Smooth muscle cell of the brain vasculature (primary cell): ENCODE results near the gene RREB1.
"Not testable (repeated sequence)": the region's sequence is repeated elsewhere in the genome, so short reads cannot be mapped to it uniquely, and the experiment has no call there.

Experiments
- DNase-seq: peaks from one replicate; pipeline ENCODE4 v3.0.0-alpha.2; 2012; ENCODE audit warnings: low read depth, low spot score

Gene RREB1

DNA sequence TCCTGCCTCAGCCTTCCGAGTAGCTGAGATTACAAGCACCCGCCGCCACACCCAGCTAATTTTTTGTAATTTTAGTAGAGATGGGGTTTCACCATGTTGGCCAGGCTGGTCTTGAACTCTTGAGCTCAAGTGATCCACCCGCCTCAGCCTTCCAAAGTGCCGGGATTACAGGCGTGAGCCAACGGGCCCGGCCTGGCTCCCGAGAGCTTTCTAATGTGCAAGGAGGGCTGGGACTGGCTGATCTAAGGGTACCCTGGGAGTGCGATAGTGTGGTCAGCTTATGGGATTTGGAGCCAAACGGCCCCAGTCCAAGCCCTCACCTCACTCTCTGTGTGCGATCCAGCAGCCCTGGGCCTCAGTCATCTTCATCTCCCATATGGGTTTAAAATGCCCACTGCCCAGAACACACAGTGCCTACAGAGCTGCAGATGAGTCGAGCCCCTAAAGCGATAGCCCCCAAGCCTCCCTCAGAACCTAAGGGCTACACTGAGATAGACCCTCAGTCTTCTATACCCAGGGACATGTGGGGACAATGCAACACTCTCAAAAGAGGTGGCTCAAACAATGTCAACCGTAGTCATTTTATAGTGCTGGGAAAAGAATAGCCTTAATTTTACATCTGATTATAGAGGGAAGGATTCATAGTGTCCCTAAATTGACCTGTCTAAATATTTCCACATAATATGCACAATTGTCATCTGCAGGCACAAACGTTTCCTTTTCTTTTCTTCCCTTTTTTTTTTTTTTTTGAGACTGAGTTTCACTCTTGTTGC lies 155.2 kb downstream of the RREB1 start:
- DNase-seq = no peak

DNA sequence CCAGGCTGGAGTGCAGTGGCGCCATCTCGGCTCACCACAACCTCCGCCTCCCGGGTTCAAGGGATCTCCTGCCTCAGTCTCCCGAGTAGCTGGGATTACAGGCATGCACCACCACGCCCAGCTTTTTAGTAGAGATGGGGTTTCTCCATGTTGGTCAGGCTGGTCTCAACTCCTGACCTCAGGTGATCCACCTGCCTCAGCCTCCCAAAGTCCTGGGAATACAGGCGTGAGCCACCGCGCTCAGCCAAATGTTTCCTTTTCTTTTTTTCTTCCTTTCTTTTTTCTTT lies 155.7 kb downstream of the RREB1 start:
- DNase-seq = not testable (repeated sequence)

DNA sequence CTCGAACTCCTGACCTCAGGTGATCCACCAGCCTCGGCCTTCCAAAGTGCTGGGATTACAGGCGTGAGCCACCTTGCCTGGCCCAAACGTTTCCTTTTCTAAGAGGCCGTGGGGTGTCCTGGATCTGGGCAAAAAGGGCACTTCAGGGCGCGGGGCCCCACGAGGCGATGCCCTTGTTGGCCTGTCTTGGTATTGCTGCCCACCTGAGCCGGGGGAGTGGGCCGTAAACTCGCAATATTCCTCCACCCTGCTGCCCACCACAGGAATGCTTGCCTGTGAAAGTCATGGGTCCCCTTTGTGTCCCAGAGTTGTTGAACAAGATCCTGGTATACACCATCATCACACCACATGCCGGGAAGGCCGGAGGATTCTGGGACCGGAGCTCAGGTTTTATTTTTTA lies 156.3 kb downstream of the RREB1 start:
- DNase-seq = no peak

DNA sequence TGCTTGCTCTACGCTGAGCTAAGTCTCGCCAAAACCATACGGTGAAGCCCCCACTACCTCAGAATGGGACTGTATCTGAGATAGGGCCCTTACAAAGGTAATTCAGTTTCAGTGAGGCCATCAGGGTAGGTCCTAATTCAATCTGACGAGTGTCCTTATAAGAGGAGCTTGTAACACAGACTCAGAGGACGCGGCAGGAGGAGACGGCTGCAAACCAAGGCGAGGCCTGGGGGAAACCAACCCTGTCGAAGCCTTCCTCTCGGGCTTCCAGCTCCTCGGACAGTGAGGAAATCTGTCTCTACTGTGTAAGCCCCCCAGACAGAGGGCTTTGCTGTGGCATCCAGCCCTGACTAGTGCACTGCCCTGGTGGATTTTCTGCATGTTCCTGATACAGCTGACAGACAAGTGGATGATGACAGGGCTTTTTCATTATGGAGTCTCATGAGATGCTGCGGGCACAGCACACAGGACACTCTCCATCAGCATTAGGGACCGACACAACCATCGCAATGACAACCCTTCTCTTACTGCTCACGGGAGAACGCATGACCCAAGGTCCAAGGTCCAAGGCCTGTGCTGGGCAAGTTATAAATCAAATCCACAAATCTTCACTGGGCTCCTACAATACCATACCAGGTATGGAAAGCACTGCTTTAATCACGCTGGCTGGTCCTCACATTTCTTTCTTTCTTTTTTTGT lies 157.1 kb downstream of the RREB1 start:
- no peak for DNase-seq

GRCh38 chr6:7265385-7265726 lies 157.6 kb downstream of the RREB1 start:
- DNase-seq = not testable (repeated sequence)

DNA sequence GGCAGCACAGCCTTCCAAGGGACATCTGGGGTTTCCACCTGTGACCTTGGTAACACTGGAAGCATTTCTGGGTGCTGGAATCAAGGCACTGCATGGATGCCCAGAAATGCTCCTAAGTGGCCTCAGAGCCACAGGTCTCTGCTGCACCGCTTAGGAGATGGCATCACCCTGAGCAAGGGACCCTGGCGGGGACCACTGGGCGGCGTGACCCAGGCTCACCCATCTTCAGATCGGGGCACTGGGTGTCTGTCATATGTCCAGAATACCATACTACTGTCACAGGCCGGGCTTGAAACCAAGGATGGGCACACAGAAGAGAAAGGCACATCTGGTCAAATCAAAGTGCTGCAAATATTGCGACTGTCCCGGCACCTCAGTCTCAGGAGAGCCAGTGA lies 159.3 kb downstream of the RREB1 start:
- DNase-seq = no peak

GRCh38 chr6:7267466-7268091 lies 159.8 kb downstream of the RREB1 start:
- DNase-seq = peak; percentile 82

GRCh38 chr6:7268362-7268761 lies 160.6 kb downstream of the RREB1 start:
- no peak for DNase-seq

DNA sequence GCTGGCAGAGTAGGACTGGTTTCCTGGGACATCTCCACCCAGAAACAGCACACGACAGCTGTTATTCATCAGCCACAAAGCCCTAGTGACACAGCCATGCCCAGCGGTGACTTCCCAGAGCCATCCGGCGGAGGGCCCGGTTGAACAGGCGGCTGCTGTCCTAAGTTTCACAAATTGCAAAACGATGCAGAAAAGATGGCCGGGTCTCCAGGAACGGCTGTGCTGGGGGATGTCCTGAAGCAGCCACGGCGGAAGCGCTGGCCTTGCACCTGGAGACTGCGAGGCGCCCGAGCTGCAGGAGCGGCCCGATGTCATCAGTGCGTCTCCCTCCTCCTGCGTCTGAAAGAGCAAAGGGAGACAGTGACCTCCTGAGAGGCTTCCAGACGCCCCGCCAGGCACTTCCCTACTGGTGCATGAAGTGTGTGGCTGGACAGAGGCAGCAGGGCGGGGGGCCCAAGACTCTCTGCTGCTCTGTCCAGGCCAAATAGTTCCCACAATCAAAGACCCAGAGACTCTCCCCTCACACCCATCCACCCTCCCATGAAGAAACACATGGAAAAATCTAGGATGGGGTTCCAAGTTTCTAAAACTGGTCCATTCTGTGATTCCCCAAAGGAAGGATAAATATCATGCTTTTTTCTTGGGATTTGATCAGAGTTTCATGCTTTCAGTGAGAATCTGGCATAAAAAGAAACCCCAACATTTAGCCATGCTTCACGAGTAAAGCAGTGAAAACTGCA lies 161.2 kb downstream of the RREB1 start:
- DNase-seq = no peak

GRCh38 chr6:7269816-7270215 lies 162.1 kb downstream of the RREB1 start:
- no peak for DNase-seq

DNA sequence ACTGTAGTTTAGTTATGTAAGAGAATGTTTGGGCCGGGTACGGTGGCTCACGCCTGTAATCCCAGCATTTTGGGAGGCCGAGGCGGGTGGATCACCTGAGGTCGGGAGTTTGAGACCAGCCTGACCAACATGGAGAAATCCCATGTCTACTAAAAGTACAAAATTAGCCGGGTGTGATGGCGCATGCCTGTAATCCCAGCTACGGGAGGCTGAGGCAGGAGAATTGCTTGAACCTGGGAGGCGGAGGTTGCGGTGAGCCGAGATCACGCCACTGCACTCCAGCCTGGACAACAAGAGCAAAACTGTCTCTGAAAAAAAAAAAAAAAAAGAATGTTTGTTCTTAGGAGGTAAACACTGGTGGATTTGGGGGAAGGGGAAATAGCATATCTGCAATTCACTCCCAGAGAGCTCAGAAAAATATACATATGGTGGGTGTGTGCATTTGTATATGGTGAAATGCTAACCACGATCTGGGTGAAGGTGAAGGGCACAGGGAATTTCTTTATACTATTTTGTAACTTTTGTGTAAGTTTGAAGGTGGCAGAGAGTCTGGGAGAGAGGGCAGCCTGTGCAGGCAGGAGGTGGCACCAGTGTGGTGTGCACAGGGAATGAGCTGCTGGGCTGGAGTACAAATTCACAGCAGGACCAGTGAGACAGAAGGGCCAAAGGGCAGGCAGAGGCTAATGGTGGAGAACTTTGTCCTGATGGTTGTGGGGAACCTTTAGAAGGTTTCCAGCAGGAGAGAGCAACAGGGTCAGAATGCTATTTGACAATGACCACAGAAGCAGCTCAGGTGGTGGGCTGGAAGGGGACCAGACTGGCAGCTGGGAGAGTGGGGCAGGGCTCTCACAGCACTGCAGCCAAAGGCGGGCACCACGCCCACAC lies 162.8 kb downstream of the RREB1 start:
- no peak for DNase-seq

- no peak for DNase-seq
These were observed 163.4 kb downstream of the RREB1 start for GRCh38 chr6:7271205-7271534.

- DNase-seq = no peak
These were observed 165.9 kb downstream of the RREB1 start for GRCh38 chr6:7273709-7274108.

- DNase-seq = not testable (repeated sequence)
These were observed 166.8 kb downstream of the RREB1 start for GRCh38 chr6:7274525-7274924.

DNA sequence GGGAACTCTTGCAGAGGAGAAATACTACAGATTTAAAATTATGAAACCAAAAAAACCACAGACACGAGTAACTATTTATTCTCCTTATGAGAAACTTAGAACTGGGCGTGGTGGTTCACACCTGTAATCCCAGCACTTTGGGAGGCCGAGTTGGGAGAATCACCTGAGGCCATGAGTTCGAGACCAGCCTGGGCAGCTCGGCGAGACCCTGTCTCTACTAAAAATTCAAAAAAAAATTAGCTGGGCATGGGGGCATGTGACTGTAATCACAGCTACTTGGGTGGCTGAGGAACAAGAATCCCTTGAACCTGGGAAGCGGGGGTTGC lies 168.4 kb downstream of the RREB1 start:
- no peak for DNase-seq

DNA sequence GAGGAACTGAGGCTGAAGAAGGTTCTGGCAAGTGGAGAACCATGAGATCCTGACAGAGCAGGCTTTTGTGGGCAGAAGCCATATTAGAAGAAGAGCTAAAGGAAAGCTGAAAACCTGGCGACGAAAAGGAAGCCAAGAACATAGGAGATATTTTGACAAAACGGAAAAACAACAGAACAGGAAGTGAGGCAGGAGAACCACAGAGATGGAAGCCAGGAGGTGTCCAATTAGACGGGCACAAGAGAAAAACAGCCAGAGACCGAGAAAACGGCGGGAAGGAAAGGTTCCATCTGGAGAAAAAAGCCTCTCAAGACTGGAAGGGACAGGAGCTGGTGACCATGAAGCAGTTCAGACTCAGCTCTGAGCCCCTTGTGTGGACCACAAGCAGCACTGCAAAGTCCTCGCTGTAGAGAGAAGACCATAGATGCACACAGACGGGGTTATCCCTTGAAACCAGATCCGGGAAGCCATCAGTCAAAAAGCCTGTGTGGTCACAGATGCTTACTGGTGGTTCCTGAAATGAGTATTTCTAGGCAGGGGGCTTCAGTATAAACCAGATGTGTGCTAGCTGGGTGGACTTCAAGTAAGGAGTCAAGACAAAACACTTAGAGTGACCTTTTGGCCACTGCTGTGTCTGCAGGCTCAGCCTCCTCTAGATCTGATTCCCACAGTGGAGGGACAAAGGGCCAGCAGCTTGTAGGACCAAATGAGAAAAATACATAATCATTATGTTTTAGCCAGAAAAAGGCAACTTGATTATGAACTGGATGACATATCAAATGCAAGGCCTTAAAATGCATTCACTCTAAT lies 174.5 kb downstream of the RREB1 start:
- DNase-seq = no peak

GRCh38 chr6:7283676-7284075 lies 175.9 kb downstream of the RREB1 start:
- no peak for DNase-seq

DNA sequence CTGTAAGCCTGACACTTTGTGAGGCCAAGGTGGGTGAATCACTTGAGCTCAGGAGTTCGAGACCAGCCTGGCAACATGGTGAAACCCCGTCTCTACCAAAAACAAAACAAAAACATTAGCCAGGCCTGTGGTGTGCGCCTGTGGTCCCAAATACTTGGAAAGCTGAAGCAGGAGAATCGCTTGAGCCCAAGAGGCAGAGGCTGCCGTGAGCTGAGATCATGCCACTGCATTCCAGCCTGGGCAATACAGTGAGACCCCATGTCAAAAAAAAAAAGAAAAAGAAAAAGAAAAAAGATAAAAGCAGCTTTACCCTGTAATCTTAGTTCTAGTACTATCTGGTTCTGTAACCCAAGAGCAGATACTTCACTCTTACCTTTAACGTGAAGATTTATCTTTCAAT lies 177.7 kb downstream of the RREB1 start:
- DNase-seq = no peak

DNA sequence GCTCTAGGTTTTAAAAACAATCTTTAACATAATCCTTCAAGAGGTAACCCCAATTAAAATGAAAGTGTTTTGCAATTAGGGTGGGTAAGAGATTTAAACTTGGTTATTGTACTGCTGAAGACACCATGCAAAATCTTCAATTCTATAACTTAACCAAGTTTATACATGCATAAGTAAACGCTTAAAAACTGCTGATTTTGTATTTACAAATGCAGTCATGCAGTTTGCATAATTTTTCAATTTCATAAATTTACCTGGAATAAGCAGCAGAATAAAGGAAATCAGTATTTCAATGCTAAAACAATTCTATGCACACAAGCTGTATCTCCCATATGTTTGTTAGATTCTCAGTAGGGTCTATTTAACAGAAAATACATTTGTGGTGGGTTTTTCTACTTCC lies 182.3 kb downstream of the RREB1 start:
- DNase-seq = no peak

- DNase-seq = no peak
These were observed 185.0 kb downstream of the RREB1 start for GRCh38 chr6:7292596-7293255.
